IMR-90 (cell line): ENCODE measurements around the gene SLC39A5. TPM values are rescaled to one million over a fixed set of nuclear protein-coding genes. Genes with fewer than 3 reads are reported as not detected.

Source experiments
- ATAC-seq: fragments of 200-7000 bp; cut with Tn5 transposase; 2 replicates; pipeline ENCODE4 v1.9.1; 2020; ENCODE audit warnings: low read depth, mild to moderate bottlenecking, moderate library complexity
- BruUV-seq: library from RNA; stranded (reverse); fragments of 400-500 nt; replicated peaks from 2 replicates; lab custom pipeline; 2021; lab: Mats Ljungman, UMichigan
- CTCF ChIA-PET: fragments of 300-600 bp; formaldehyde crosslinking; extraction: SDS; loops from one replicate; lab custom pipeline; 2021; ENCODE audit warnings: antibody characterized with exemption; lab: Yijun Ruan, JAX
- POLR2A ChIA-PET: fragments of 300-600 bp; sonication (Branson Sonifier 250); formaldehyde crosslinking; loops from one replicate; lab custom pipeline; 2022; ENCODE audit warnings: antibody characterized with exemption; ENCODE audit not compliant: unreplicated experiment; lab: Charles Lee
- DNase-seq: peaks from one replicate; pipeline ENCODE4 v3.0.0; 2013
- H2AFZ ChIP-seq: replicated peaks from 2 replicates; pipeline ENCODE3; 2013; ENCODE audit warnings: low read length, mild to moderate bottlenecking; ENCODE audit not compliant: poor library complexity
- H2AK5ac ChIP-seq: 2 replicates; pipeline ENCODE4 v1.6.1; 2013; ENCODE audit warnings: low read depth, low read length, inconsistent platforms
- H2AK9ac ChIP-seq: replicated peaks from 2 replicates; pipeline ENCODE3; 2013; ENCODE audit warnings: mild to moderate bottlenecking, low read depth, low read length, moderate library complexity; ENCODE audit not compliant: poor library complexity
- H2BK120ac ChIP-seq: 2 replicates; pipeline ENCODE4 v1.6.1; 2013; ENCODE audit warnings: low read depth, low read length, inconsistent platforms
- H2BK15ac ChIP-seq: 3 replicates; pipeline ENCODE4 v1.6.1; 2013; ENCODE audit warnings: low read depth, low read length, inconsistent platforms
- H2BK20ac ChIP-seq: 2 replicates; pipeline ENCODE4 v1.6.1; 2013; ENCODE audit warnings: low read depth, mild to moderate bottlenecking, inconsistent platforms, low read length, moderate library complexity
- H2BK5ac ChIP-seq: 2 replicates; pipeline ENCODE4 v1.6.1; 2013; ENCODE audit warnings: mild to moderate bottlenecking, low read depth, low read length, inconsistent platforms; ENCODE audit not compliant: poor library complexity, severe bottlenecking
- H3K14ac ChIP-seq: replicated peaks from 2 replicates; pipeline ENCODE4 v1.6.1; 2013; ENCODE audit warnings: low read depth, low read length, inconsistent platforms
- H3K18ac ChIP-seq: 2 replicates; pipeline ENCODE4 v1.6.1; 2013; ENCODE audit warnings: low read depth, low read length, control low read depth
- H3K23ac ChIP-seq: 2 replicates; pipeline ENCODE4 v1.6.1; 2013; ENCODE audit warnings: low read depth, low read length, inconsistent platforms
- H3K27ac ChIP-seq: 2 replicates; pipeline ENCODE4 v1.5.1; 2013; ENCODE audit warnings: mild to moderate bottlenecking, control low read depth, low read length; ENCODE audit not compliant: insufficient read depth
- H3K27me3 ChIP-seq: 2 replicates; pipeline ENCODE4 v1.6.1; 2013; ENCODE audit warnings: low read length; ENCODE audit not compliant: control insufficient read depth, insufficient read depth
- H3K36me3 ChIP-seq: 2 replicates; pipeline ENCODE4 v1.6.1; 2013; ENCODE audit warnings: low read length, mixed read lengths; ENCODE audit not compliant: control insufficient read depth, insufficient read depth
- H3K4ac ChIP-seq: 2 replicates; pipeline ENCODE4 v1.6.1; 2013; ENCODE audit warnings: low read depth, low read length, inconsistent platforms
- H3K4me1 ChIP-seq: 2 replicates; pipeline ENCODE4 v1.6.1; 2013; ENCODE audit warnings: low read length, mixed read lengths; ENCODE audit not compliant: control insufficient read depth, insufficient read depth
- H3K4me2 ChIP-seq: 2 replicates; pipeline ENCODE4 v1.6.1; 2013; ENCODE audit warnings: low read depth, mild to moderate bottlenecking, control low read depth, low read length, moderate library complexity
- H3K4me3 ChIP-seq: 2 replicates; pipeline ENCODE4 v1.5.1; 2013; ENCODE audit warnings: low read depth, mild to moderate bottlenecking, control low read depth, low read length, moderate library complexity; ENCODE audit not compliant: insufficient read depth
- H3K56ac ChIP-seq: 2 replicates; pipeline ENCODE4 v1.6.1; 2013; ENCODE audit warnings: low read length, inconsistent platforms; ENCODE audit not compliant: insufficient read depth; ENCODE audit errors: extremely low read depth
- H3K79me1 ChIP-seq, 2 experiments: 2 replicates each; pipeline ENCODE4 v1.6.1; 2013; ENCODE audit warnings: low read length in 2 of 2, inconsistent platforms in 1 of 2, low read depth in 1 of 2
- H3K9ac ChIP-seq: 2 replicates; pipeline ENCODE4 v1.6.1; 2013; ENCODE audit warnings: low read depth, low read length, control low read depth
- H3K9me1 ChIP-seq: 2 replicates; pipeline ENCODE4 v1.6.1; 2013; ENCODE audit warnings: low read length, inconsistent platforms; ENCODE audit not compliant: insufficient read depth
- H3K9me3 ChIP-seq: 2 replicates; pipeline ENCODE4 v1.6.1; 2013; ENCODE audit warnings: low read length; ENCODE audit not compliant: control insufficient read depth, insufficient read depth
- H4K20me1 ChIP-seq: 2 replicates; pipeline ENCODE4 v1.6.1; 2013; ENCODE audit warnings: low read length, inconsistent platforms; ENCODE audit not compliant: insufficient read depth
- H4K5ac ChIP-seq: 2 replicates; pipeline ENCODE4 v1.6.1; 2013; ENCODE audit warnings: mild to moderate bottlenecking, low read depth, low read length, control low read depth
- H4K8ac ChIP-seq, 2 experiments: 2 replicates each; pipeline ENCODE4 v1.6.1; 2013; ENCODE audit warnings: low read depth in 2 of 2, low read length in 2 of 2, control low read depth in 1 of 2, inconsistent platforms in 1 of 2
- H4K91ac ChIP-seq: 2 replicates; pipeline ENCODE4 v1.6.1; 2013; ENCODE audit warnings: low read depth, low read length, inconsistent platforms; ENCODE audit not compliant: insufficient read depth
- BHLHE40 ChIP-seq: fragments of 150-350 bp; IDR thresholded peaks from 2 replicates; pipeline ENCODE4 v1.6.1; 2016; ENCODE audit warnings: mild to moderate bottlenecking, low read depth, low read length
- CHD1 ChIP-seq: IDR thresholded peaks from 2 replicates; pipeline ENCODE4 v1.6.1; 2012; ENCODE audit warnings: low read depth, low read length, improper control_type of control experiment
- FOS ChIP-seq: fragments of 150-350 bp; IDR thresholded peaks from 2 replicates; pipeline ENCODE4 v1.6.1; 2016; ENCODE audit warnings: low read depth, low read length
- MAFK ChIP-seq: IDR thresholded peaks from 2 replicates; pipeline ENCODE4 v1.6.1; 2012; ENCODE audit warnings: low read depth, low read length, improper control_type of control experiment
- MAZ ChIP-seq: IDR thresholded peaks from 2 replicates; pipeline ENCODE4 v1.6.1; 2012; ENCODE audit warnings: low read depth, mild to moderate bottlenecking, low read length, improper control_type of control experiment, moderate library complexity, borderline replicate concordance
- MXI1 ChIP-seq: IDR thresholded peaks from 2 replicates; pipeline ENCODE4 v1.6.1; 2012; ENCODE audit warnings: low read depth, mild to moderate bottlenecking, low read length, moderate library complexity, borderline replicate concordance
- NFE2L2 ChIP-seq: fragments of 150-350 bp; IDR thresholded peaks from 2 replicates; pipeline ENCODE4 v1.6.1; 2016; ENCODE audit warnings: low read depth, mild to moderate bottlenecking, low read length
- POLR2A ChIP-seq: IDR thresholded peaks from 2 replicates; pipeline ENCODE4 v1.6.1; 2012; ENCODE audit warnings: mild to moderate bottlenecking, low read depth, low read length
- RAD21 ChIP-seq: IDR thresholded peaks from 2 replicates; pipeline ENCODE4 v1.6.1; 2012; ENCODE audit warnings: low read length, improper control_type of control experiment
- RCOR1 ChIP-seq: IDR thresholded peaks from 2 replicates; pipeline ENCODE4 v1.6.1; 2012; ENCODE audit warnings: mild to moderate bottlenecking, low read length, improper control_type of control experiment; ENCODE audit not compliant: insufficient replicate concordance
- RFX5 ChIP-seq: IDR thresholded peaks from 2 replicates; pipeline ENCODE4 v1.8.0; 2012; ENCODE audit warnings: low read depth, mild to moderate bottlenecking, low read length, moderate library complexity
- SMC3 ChIP-seq: fragments of 150-350 bp; IDR thresholded peaks from 2 replicates; pipeline ENCODE4 v1.6.1; 2016; ENCODE audit warnings: low read depth, mild to moderate bottlenecking, antibody characterized with exemption, low read length, moderate library complexity
- WGBS, 2 experiments: methylation state at CpG; one replicate each; pipeline versions ENCODE4 v1.1.5 to v1.1.7; 2013; ENCODE audit warnings: missing lambda C conversion rate in 2 of 2; ENCODE audit not compliant: insufficient read length in 1 of 2; ENCODE audit errors: extremely low coverage in 2 of 2; 5-methylcytosine and 5-hydroxymethylcytosine counted together
- dilution Hi-C: fragments of 300-500 bp; cut with HindIII; formaldehyde crosslinking; loops from one replicate; pipeline ENCODE4 v1.14.3; 2018; ENCODE audit warnings: low sequenced_read_pairs; ENCODE audit not compliant: unreplicated experiment
- in situ Hi-C: fragments of 300-500 bp; cut with MboI; formaldehyde crosslinking; loops from 3 replicates; pipeline ENCODE4 v1.14.3; 2019; ENCODE audit warnings: low sequenced_read_pairs, inconsistent platforms, mixed read lengths
- intact Hi-C: fragments of 100-400 bp; cut with micrococcal nuclease; formaldehyde crosslinking; loops from 2 replicates; pipeline ENCODE4 v1.10.0; 2022
- polyA plus RNA-seq, 3 experiments: library from polyadenylated mRNA; depleted of rRNA; stranded (reverse); fragments of >200 nt; gene quantifications; 2 replicates each; pipeline ENCODE4 v1.2.3, GENCODE V29; 2012; ENCODE audit warnings: low replicate concordance in 1 of 3
- total RNA-seq: library from RNA; depleted of rRNA; stranded (reverse); fragments of >200 nt; gene quantifications from 2 replicates; pipeline ENCODE4 v1.2.3, GENCODE V29; 2012
- TF ChIP-seq, protein P1 (sequence below): fragments of 150-350 bp; IDR thresholded peaks from 2 replicates; pipeline ENCODE4 v1.6.1; 2017; ENCODE audit warnings: mild to moderate bottlenecking, antibody characterized with exemption, low read length, low read depth
- TF ChIP-seq, protein P2 (sequence below): fragments of 150-350 bp; IDR thresholded peaks from 2 replicates; pipeline ENCODE4 v1.6.1; 2016; ENCODE audit warnings: low read depth, mild to moderate bottlenecking, low read length, moderate library complexity, borderline replicate concordance
- TF ChIP-seq, protein P3 (sequence below): conservative IDR thresholded peaks from 2 replicates; pipeline ENCODE4 v1.5.1; 2012; ENCODE audit warnings: mild to moderate bottlenecking, low read depth, low read length, improper control_type of control experiment

The SLC39A5 gene
- total and polyA plus RNA-seq, 2 of the 4 experiments (the other 2 are of a cell fraction): not detected

DNA sequence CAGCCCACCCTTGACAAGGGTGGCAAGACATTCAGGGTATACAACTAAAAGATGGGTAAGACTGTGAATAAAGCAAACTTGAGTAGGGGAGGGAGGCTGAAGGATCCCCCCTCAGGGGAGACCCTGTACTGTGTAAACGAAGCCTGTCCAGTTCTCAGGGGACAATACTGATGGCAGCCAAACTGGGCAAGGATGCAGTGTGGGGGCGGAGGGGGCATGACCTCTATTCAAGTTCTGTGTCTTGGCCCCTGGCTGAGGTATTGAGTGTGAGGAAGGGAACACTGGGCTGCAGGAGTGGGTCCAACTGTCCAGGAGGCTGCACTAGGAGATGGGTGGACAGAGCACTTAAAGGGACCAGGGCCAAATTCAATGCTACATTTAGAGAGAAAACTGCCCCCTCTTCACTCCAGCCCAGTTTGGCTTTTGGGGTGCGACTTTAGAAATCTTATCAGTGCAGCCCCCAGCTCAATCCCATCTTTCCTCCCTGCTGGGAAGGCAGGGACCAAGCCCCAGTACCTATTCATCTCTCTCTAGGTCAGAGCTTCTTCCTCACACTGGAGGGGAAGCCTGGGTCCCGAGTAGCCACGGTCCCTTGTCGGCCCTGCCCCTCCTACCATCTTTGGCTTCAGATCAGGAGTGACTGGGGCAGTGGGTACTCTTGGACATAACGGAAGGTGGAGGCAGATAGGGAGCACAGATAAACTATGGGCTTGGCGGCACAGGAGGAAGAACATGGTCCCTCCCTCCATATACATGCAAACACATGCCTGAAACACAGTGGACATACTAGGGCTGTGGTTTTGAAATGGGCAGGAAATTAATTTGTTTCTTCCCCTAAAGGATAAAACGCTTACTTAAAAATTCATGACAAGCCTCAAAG lies 11.8 kb downstream of the SLC39A5 start:
- Histone ChIP-seq H4K20me1 (peaks cover 29% of the 10 kb centered on the region), H2BK15ac (no peak overlapping the region), H2BK120ac (no peak overlapping the region), H3K9ac (no peak overlapping the region), H3K4me2 (no peak overlapping the region), H3K23ac (no peak overlapping the region), H4K5ac (no peak overlapping the region), H3K79me1 (peaks cover 14 to 58% of the 10 kb centered on the region in 2 experiments), H3K4ac (no peak overlapping the region), H2AFZ (no peak overlapping the region), H2BK5ac (no peak overlapping the region), H3K36me3 (peaks cover 72% of the 10 kb centered on the region), H3K18ac (no peak overlapping the region), H3K56ac (no peak overlapping the region), H3K9me3 (no peaks in the 10 kb centered on the region), H4K91ac (no peak overlapping the region), H3K27ac (no peak overlapping the region), H2BK20ac (no peak overlapping the region), H2AK9ac (no peak overlapping the region), H4K8ac (no peak overlapping the region), H3K9me1 (peaks cover 19% of the 10 kb centered on the region; the same call in 1 of the 2 replicates), H3K4me1 (peaks cover 12% of the 10 kb centered on the region), H3K4me3 (no peak overlapping the region), H3K27me3 (no peaks in the 10 kb centered on the region), H2AK5ac (no peak overlapping the region), H3K14ac (no peak overlapping the region)
- in situ Hi-C loops: no loop called here
- POLR2A ChIA-PET: no interaction called here
- dilution Hi-C loops: no loop called here
- ATAC-seq: no peak
- intact Hi-C loops: no loop called here
- WGBS, 2 experiments: 86% methylated on average over 2 of the region's 9 CpGs; no CpG with 5 or more reads in 1 of the 2 experiments
- CTCF ChIA-PET: no interaction called here
- BruUV-seq: TSS peak; percentile 14
- DNase-seq: no peak
- TF ChIP-seq POLR2A: no peak
- TF ChIP-seq MAFK: no peak
- TF ChIP-seq SMC3: no peak
- no peak for TF ChIP-seq FOS
- TF ChIP-seq CHD1: no peak
- TF ChIP-seq RCOR1: no peak
- TF ChIP-seq, protein P1, sequence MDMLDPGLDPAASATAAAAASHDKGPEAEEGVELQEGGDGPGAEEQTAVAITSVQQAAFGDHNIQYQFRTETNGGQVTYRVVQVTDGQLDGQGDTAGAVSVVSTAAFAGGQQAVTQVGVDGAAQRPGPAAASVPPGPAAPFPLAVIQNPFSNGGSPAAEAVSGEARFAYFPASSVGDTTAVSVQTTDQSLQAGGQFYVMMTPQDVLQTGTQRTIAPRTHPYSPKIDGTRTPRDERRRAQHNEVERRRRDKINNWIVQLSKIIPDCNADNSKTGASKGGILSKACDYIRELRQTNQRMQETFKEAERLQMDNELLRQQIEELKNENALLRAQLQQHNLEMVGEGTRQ: no peak
- TF ChIP-seq, protein P2, sequence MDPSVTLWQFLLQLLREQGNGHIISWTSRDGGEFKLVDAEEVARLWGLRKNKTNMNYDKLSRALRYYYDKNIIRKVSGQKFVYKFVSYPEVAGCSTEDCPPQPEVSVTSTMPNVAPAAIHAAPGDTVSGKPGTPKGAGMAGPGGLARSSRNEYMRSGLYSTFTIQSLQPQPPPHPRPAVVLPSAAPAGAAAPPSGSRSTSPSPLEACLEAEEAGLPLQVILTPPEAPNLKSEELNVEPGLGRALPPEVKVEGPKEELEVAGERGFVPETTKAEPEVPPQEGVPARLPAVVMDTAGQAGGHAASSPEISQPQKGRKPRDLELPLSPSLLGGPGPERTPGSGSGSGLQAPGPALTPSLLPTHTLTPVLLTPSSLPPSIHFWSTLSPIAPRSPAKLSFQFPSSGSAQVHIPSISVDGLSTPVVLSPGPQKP: no peak
- no peak for TF ChIP-seq RAD21
- TF ChIP-seq, protein P3, sequence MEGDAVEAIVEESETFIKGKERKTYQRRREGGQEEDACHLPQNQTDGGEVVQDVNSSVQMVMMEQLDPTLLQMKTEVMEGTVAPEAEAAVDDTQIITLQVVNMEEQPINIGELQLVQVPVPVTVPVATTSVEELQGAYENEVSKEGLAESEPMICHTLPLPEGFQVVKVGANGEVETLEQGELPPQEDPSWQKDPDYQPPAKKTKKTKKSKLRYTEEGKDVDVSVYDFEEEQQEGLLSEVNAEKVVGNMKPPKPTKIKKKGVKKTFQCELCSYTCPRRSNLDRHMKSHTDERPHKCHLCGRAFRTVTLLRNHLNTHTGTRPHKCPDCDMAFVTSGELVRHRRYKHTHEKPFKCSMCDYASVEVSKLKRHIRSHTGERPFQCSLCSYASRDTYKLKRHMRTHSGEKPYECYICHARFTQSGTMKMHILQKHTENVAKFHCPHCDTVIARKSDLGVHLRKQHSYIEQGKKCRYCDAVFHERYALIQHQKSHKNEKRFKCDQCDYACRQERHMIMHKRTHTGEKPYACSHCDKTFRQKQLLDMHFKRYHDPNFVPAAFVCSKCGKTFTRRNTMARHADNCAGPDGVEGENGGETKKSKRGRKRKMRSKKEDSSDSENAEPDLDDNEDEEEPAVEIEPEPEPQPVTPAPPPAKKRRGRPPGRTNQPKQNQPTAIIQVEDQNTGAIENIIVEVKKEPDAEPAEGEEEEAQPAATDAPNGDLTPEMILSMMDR: no peak
- TF ChIP-seq BHLHE40: no peak
- no peak for TF ChIP-seq RFX5
- no peak for TF ChIP-seq NFE2L2
- no peak for TF ChIP-seq MAZ
- no peak for TF ChIP-seq MXI1
